H9 (cell line): Measurements from ENCODE around the gene EFNA1. TPM values are rescaled to one million over a fixed set of nuclear protein-coding genes. Genes with fewer than 3 reads are reported as not detected.

Experiments
- DNase-seq: peaks from one replicate; pipeline ENCODE4 v3.0.0-alpha.2; 2017
- H2AFZ ChIP-seq: one replicate; pipeline ENCODE4 v1.6.1; 2013; ENCODE audit warnings: mild to moderate bottlenecking, low read length, control low read depth, moderate library complexity
- H2AK5ac ChIP-seq: 2 replicates; pipeline ENCODE4 v1.6.1; 2013; ENCODE audit warnings: low read length, control low read depth, mixed read lengths; ENCODE audit not compliant: insufficient read length
- H2BK120ac ChIP-seq: one replicate; pipeline ENCODE4 v1.6.1; 2013; ENCODE audit warnings: low read depth, mild to moderate bottlenecking, low read length, control low read depth, inconsistent platforms; ENCODE audit not compliant: poor library complexity, severe bottlenecking
- H2BK12ac ChIP-seq: 2 replicates; pipeline ENCODE4 v1.6.1; 2013; ENCODE audit warnings: low read length, control low read depth, mixed read lengths, low read depth; ENCODE audit not compliant: insufficient read length
- H2BK15ac ChIP-seq: 2 replicates; pipeline ENCODE4 v1.6.1; 2013; ENCODE audit warnings: low read depth, low read length, control low read depth
- H2BK20ac ChIP-seq: one replicate; pipeline ENCODE4 v1.6.1; 2013; ENCODE audit warnings: low read depth, mild to moderate bottlenecking, low read length, control low read depth, inconsistent platforms; ENCODE audit not compliant: poor library complexity, severe bottlenecking
- H2BK5ac ChIP-seq: 2 replicates; pipeline ENCODE4 v1.6.1; 2013; ENCODE audit warnings: low read length, control low read depth, mixed read lengths; ENCODE audit not compliant: insufficient read length
- H3K14ac ChIP-seq: 2 replicates; pipeline ENCODE4 v1.6.1; 2013; ENCODE audit warnings: low read length, control low read depth; ENCODE audit not compliant: insufficient read depth
- H3K18ac ChIP-seq: 2 replicates; pipeline ENCODE4 v1.6.1; 2013; ENCODE audit warnings: low read depth, mild to moderate bottlenecking, mixed read lengths, low read length, control low read depth; ENCODE audit not compliant: insufficient read length
- H3K23ac ChIP-seq: 2 replicates; pipeline ENCODE4 v1.6.1; 2013; ENCODE audit warnings: low read length, control low read depth, mixed read lengths, low read depth; ENCODE audit not compliant: insufficient read length
- H3K23me2 ChIP-seq: 2 replicates; pipeline ENCODE4 v1.6.1; 2013; ENCODE audit warnings: low read depth, mild to moderate bottlenecking, mixed read lengths, low read length, control low read depth; ENCODE audit not compliant: insufficient read length, poor library complexity, severe bottlenecking
- H3K27ac ChIP-seq: 2 replicates; pipeline ENCODE4 v1.5.1; 2013; ENCODE audit warnings: low read length, control low read depth, mixed read lengths, low read depth; ENCODE audit not compliant: insufficient read length
- H3K27me3 ChIP-seq: 2 replicates; pipeline ENCODE4 v1.6.1; 2013; ENCODE audit warnings: low read length, control low read depth, inconsistent platforms; ENCODE audit not compliant: insufficient read depth
- H3K4ac ChIP-seq: 2 replicates; pipeline ENCODE4 v1.6.1; 2013; ENCODE audit warnings: low read depth, mild to moderate bottlenecking, control low read depth, inconsistent platforms, low read length, moderate library complexity
- H3K4me1 ChIP-seq: 2 replicates; pipeline ENCODE4 v1.6.1; 2013; ENCODE audit warnings: low read length, control low read depth, inconsistent platforms; ENCODE audit not compliant: insufficient read depth
- H3K4me2 ChIP-seq: 2 replicates; pipeline ENCODE4 v1.6.1; 2013; ENCODE audit warnings: low read length, control low read depth, mixed read lengths; ENCODE audit not compliant: insufficient read length, insufficient read depth
- H3K56ac ChIP-seq: 2 replicates; pipeline ENCODE4 v1.6.1; 2013; ENCODE audit warnings: low read depth, mild to moderate bottlenecking, mixed read lengths, low read length, control low read depth; ENCODE audit not compliant: insufficient read length
- H3K79me1 ChIP-seq: 2 replicates; pipeline ENCODE4 v1.6.1; 2013; ENCODE audit warnings: low read depth, mild to moderate bottlenecking, moderate library complexity, low read length, control low read depth, inconsistent platforms; ENCODE audit not compliant: insufficient read depth, poor library complexity, severe bottlenecking
- H3K79me2 ChIP-seq: 2 replicates; pipeline ENCODE4 v1.6.1; 2013; ENCODE audit warnings: low read length, control low read depth, inconsistent platforms; ENCODE audit not compliant: insufficient read depth
- H3K9ac ChIP-seq: 2 replicates; pipeline ENCODE4 v1.6.1; 2013; ENCODE audit warnings: low read length, control low read depth, mixed read lengths; ENCODE audit not compliant: insufficient read length; ENCODE audit errors: extremely low read depth
- H3K9me3 ChIP-seq: one replicate; pipeline ENCODE4 v1.6.1; 2013; ENCODE audit warnings: low read depth, low read length, inconsistent platforms; ENCODE audit not compliant: control insufficient read depth
- H3T11ph ChIP-seq: one replicate; pipeline ENCODE4 v1.6.1; 2013; ENCODE audit warnings: mild to moderate bottlenecking, low read length, control low read depth, inconsistent platforms
- H4K20me1 ChIP-seq: one replicate; pipeline ENCODE4 v1.6.1; 2013; ENCODE audit not compliant: control insufficient read depth, insufficient read length, insufficient read depth
- H4K5ac ChIP-seq: 2 replicates; pipeline ENCODE4 v1.6.1; 2013; ENCODE audit warnings: low read depth, mild to moderate bottlenecking, mixed read lengths, low read length, control low read depth; ENCODE audit not compliant: insufficient read length
- H4K8ac ChIP-seq: replicated peaks from 2 replicates; pipeline ENCODE4 v1.6.1; 2013; ENCODE audit warnings: low read length, control low read depth, mixed read lengths, low read depth; ENCODE audit not compliant: insufficient read length
- H4K91ac ChIP-seq: 2 replicates; pipeline ENCODE4 v1.6.1; 2013; ENCODE audit warnings: low read depth, mild to moderate bottlenecking, moderate library complexity, mixed read lengths, low read length, control low read depth; ENCODE audit not compliant: insufficient read length
- H3K27ac Mint-ChIP-seq, 3 experiments: 2 replicates in 2 of 3; 3 replicates in 1 of 3; pipeline ENCODE4 v1.8.0; 2020 to 2021; ENCODE audit warnings: mixed read lengths in 3 of 3, mild to moderate bottlenecking in 1 of 3, moderate library complexity in 1 of 3
- H3K27me3 Mint-ChIP-seq: 2 replicates; pipeline ENCODE4 v1.8.0; 2021; ENCODE audit warnings: low read depth, mild to moderate bottlenecking, moderate library complexity, mixed read lengths
- H3K36me3 Mint-ChIP-seq, 3 experiments: 2 replicates in 2 of 3; 3 replicates in 1 of 3; pipeline ENCODE4 v1.8.0; 2020 to 2021; ENCODE audit warnings: low read depth in 3 of 3, mixed read lengths in 3 of 3; ENCODE audit not compliant: insufficient read depth in 1 of 3
- H3K4me1 Mint-ChIP-seq, 2 experiments: 2 replicates each; pipeline ENCODE4 v1.8.0; 2020; ENCODE audit warnings: mixed read lengths in 2 of 2
- H3K4me3 Mint-ChIP-seq, 2 experiments: 2 replicates in 1 of 2; 3 replicates in 1 of 2; pipeline ENCODE4 v1.8.0; 2020 to 2021; ENCODE audit warnings: mild to moderate bottlenecking in 2 of 2, mixed read lengths in 2 of 2, moderate library complexity in 1 of 2
- H3K9me3 Mint-ChIP-seq, 2 experiments: 2 replicates in 1 of 2; 3 replicates in 1 of 2; pipeline ENCODE4 v1.8.0; 2020; ENCODE audit warnings: mild to moderate bottlenecking in 2 of 2, mixed read lengths in 2 of 2, moderate library complexity in 1 of 2
- CTCF ChIP-seq: fragments of 200-600 bp; sonication (generic); conservative IDR thresholded peaks from 3 replicates; pipeline ENCODE4 v1.8.0; 2021; ENCODE audit warnings: antibody characterized with exemption, mild to moderate bottlenecking
- WGBS: extraction: QIAGEN DNeasy Blood & Tissue Kit; methylation state at CpG from one replicate; pipeline ENCODE4 v1.1.7; 2013; ENCODE audit warnings: missing lambda C conversion rate, low lambda C conversion rate, mixed read lengths; ENCODE audit not compliant: insufficient read length; ENCODE audit errors: extremely low coverage; 5-methylcytosine and 5-hydroxymethylcytosine counted together
- total RNA-seq: library from RNA; stranded (reverse); gene quantifications from 2 replicates; pipeline ENCODE4 v1.2.1, GENCODE V29; 2021

Gene EFNA1
- total RNA-seq, 1 experiment from 2014 or later = 1.4 TPM

- Histone ChIP-seq H2AFZ (no peak overlapping the region), H3K18ac (no peak overlapping the region)
- peaks cover 2 to 4% of the 10 kb centered on the region in 2 experiments; a peak in 1 of 4 replicates for H3K4me1 Mint-ChIP-seq
Measured at GRCh38 chr1:155110826-155111225, 16.9 kb upstream of the EFNA1 start.

More at GRCh38 chr1:155110826-155111225, 16.9 kb upstream of the EFNA1 start:
- H3K4ac ChIP-seq = no peak overlapping the region
- no peak overlapping the region for H3K27ac ChIP-seq
- H4K8ac ChIP-seq = no peak overlapping the region
- no peak overlapping the region for H3T11ph ChIP-seq
- no peaks in the 10 kb centered on the region for H3K23me2 ChIP-seq
- no peaks in the 10 kb centered on the region for H4K20me1 ChIP-seq
- no peak overlapping the region for H4K5ac ChIP-seq
- H3K27me3 ChIP-seq = no peaks in the 10 kb centered on the region
- H3K14ac ChIP-seq = no peak overlapping the region
- no peaks in the 10 kb centered on the region for H3K36me3 Mint-ChIP-seq
- H3K9ac ChIP-seq = no peak overlapping the region
- H3K27me3 Mint-ChIP-seq = peaks cover 30% of the 10 kb centered on the region
- H3K79me2 ChIP-seq = no peaks in the 10 kb centered on the region
- H3K27ac Mint-ChIP-seq = peak overlapping the region in 1 of 3 experiments; percentile 20; a peak in 2 of 7 replicates
- H3K4me3 Mint-ChIP-seq = no peak overlapping the region
- H2BK5ac ChIP-seq = no peak overlapping the region
- WGBS = no CpG with 5 or more reads among the region's 8 CpGs
- H3K79me1 ChIP-seq = no peaks in the 10 kb centered on the region
- H3K4me1 ChIP-seq = no peaks in the 10 kb centered on the region
- no peak overlapping the region for H3K4me2 ChIP-seq
- no peaks in the 10 kb centered on the region for H3K9me3 ChIP-seq
- TF ChIP-seq CTCF = no peak
- no peak overlapping the region for H2BK20ac ChIP-seq
- no peak overlapping the region for H4K91ac ChIP-seq
- H3K9me3 Mint-ChIP-seq = no peaks in the 10 kb centered on the region
- H2BK120ac ChIP-seq = no peak overlapping the region
- no peak overlapping the region for H2BK15ac ChIP-seq
- H3K23ac ChIP-seq = no peak overlapping the region
- no peak overlapping the region for H2BK12ac ChIP-seq
- no peak for DNase-seq
- H2AK5ac ChIP-seq = no peak overlapping the region
- no peak overlapping the region for H3K56ac ChIP-seq
